ENCODE results near the gene ADARB2. TPM values are rescaled to one million over a fixed set of nuclear protein-coding genes. Genes with fewer than 3 reads are reported as not detected.

ADARB2 gene
- total RNA-seq, 1 donor from 2014 or later = 0.05 TPM

DNA sequence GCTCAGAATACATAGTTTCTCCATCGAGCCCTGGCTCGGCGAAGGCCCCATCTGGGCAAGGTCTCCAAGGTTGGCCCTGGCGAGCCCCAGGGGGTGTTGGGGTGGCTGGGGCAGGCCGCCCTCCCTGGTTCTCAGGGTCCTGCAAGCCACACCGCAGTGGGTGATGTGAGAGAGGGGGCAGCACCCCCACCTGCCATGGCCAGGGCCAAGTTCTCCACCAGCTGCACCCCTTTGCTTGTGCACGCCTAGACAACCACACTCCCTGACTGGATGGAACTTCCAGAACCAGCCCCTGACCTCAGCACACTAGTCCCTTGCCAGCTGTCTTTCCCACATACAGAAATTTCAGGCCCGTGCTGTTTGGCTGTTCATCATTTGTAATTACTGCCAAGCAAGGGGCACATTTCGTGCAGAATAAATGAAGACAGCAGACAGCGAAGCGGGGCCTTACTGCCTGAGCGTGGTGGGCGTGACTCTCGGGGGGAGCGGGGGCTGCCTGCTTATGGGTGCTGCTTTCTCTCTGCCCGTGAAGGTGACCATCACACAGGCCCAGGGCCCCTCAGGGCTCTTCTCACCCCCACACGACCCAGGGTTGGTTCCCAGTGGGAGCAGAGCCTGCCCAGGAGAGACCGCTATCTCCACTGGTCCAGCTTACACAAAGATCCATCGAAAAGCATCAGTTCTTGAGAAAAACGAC is 85.9 kb downstream of the ADARB2 start:
- no peak for DNase-seq (ENCODE audit: low spot score)
- Mint-ChIP-seq H3K36me3 (ENCODE audit: low read depth) (no peaks in the 10 kb centered on the region), H3K9me3 (no peaks in the 10 kb centered on the region), H3K4me1 (ENCODE audit: low read depth) (no peaks in the 10 kb centered on the region), H3K27ac (no peak overlapping the region), H3K4me3 (ENCODE audit: low read depth) (no peak overlapping the region), H3K27me3 (ENCODE audit: low read depth) (no peaks in the 10 kb centered on the region)
- intact Hi-C loops (cut with micrococcal nuclease) = no loop called here

GRCh38 chr10:1650542-1651269 is 86.6 kb downstream of the ADARB2 start:
- Mint-ChIP-seq H3K27ac (no peak overlapping the region), H3K9me3 (no peaks in the 10 kb centered on the region), H3K27me3 (ENCODE audit: low read depth) (no peaks in the 10 kb centered on the region), H3K4me3 (ENCODE audit: low read depth) (no peak overlapping the region), H3K36me3 (ENCODE audit: low read depth) (no peaks in the 10 kb centered on the region), H3K4me1 (ENCODE audit: low read depth) (no peaks in the 10 kb centered on the region)
- DNase-seq (ENCODE audit: low spot score) = no peak
- intact Hi-C loops (cut with micrococcal nuclease) = no loop called here

GRCh38 chr10:1648648-1649047 is 88.7 kb downstream of the ADARB2 start:
- Mint-ChIP-seq H3K27me3 (ENCODE audit: low read depth) (no peaks in the 10 kb centered on the region), H3K27ac (no peak overlapping the region), H3K9me3 (no peaks in the 10 kb centered on the region), H3K4me3 (ENCODE audit: low read depth) (no peak overlapping the region), H3K4me1 (ENCODE audit: low read depth) (no peaks in the 10 kb centered on the region), H3K36me3 (ENCODE audit: low read depth) (no peaks in the 10 kb centered on the region)
- intact Hi-C loops (cut with micrococcal nuclease) = no loop called here
- DNase-seq (ENCODE audit: low spot score) = no peak

DNA sequence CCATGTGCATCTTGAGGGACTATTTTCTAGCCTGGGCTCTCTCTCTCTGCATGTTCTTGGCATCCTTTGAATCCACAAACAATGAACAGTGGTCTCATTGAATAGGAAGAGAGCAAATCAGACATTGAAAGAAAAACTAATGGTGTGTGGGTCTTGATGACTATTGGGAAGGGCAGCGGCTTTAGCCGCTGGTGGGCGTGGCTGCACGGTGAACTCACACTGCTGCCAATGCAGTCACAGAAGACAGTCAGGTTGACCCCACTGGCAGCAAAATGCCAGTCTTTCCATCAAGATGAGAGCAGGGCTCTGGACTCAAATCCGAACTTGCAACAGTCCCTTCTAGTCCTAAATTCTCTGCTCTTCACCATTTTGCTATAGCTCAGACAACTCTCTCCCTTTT is 91.0 kb downstream of the ADARB2 start:
- Mint-ChIP-seq H3K9me3 (no peaks in the 10 kb centered on the region), H3K4me3 (ENCODE audit: low read depth) (no peak overlapping the region), H3K27me3 (ENCODE audit: low read depth) (no peaks in the 10 kb centered on the region), H3K36me3 (ENCODE audit: low read depth) (no peaks in the 10 kb centered on the region), H3K4me1 (ENCODE audit: low read depth) (peaks cover 7% of the 10 kb centered on the region), H3K27ac (no peak overlapping the region)
- no peak for DNase-seq (ENCODE audit: low spot score)
- intact Hi-C loops (cut with micrococcal nuclease) = no loop called here

- H3K4me3 Mint-ChIP-seq (ENCODE audit: low read depth) = no peak overlapping the region
- DNase-seq (ENCODE audit: low spot score) = no peak
- H3K9me3 Mint-ChIP-seq = no peaks in the 10 kb centered on the region
- H3K27ac Mint-ChIP-seq = no peak overlapping the region
- intact Hi-C loops (cut with micrococcal nuclease) = no loop called here
- H3K4me1 Mint-ChIP-seq (ENCODE audit: low read depth) = peaks cover 7% of the 10 kb centered on the region
- H3K27me3 Mint-ChIP-seq (ENCODE audit: low read depth) = no peaks in the 10 kb centered on the region
- H3K36me3 Mint-ChIP-seq (ENCODE audit: low read depth) = no peaks in the 10 kb centered on the region
Measured at GRCh38 chr10:1645896-1646295, 91.4 kb downstream of the ADARB2 start.

GRCh38 chr10:1644191-1644711 is 93.1 kb downstream of the ADARB2 start:
- Mint-ChIP-seq H3K27me3 (ENCODE audit: low read depth) (no peaks in the 10 kb centered on the region), H3K4me3 (ENCODE audit: low read depth) (no peak overlapping the region)

GRCh38 chr10:1643908-1644179 is 93.5 kb downstream of the ADARB2 start:
- intact Hi-C loops (cut with micrococcal nuclease) = no loop called here
- Mint-ChIP-seq H3K9me3 (no peaks in the 10 kb centered on the region), H3K27ac (no peak overlapping the region), H3K4me1 (ENCODE audit: low read depth) (peaks cover 7% of the 10 kb centered on the region), H3K36me3 (ENCODE audit: low read depth) (no peaks in the 10 kb centered on the region), H3K4me3 (ENCODE audit: low read depth) (no peak overlapping the region), H3K27me3 (ENCODE audit: low read depth) (no peaks in the 10 kb centered on the region)
- DNase-seq (ENCODE audit: low spot score) = no peak

More at GRCh38 chr10:1644191-1644711, 93.1 kb downstream of the ADARB2 start:
- H3K4me1 Mint-ChIP-seq (ENCODE audit: low read depth) = peaks cover 7% of the 10 kb centered on the region
- intact Hi-C loops (cut with micrococcal nuclease) = no loop called here
- no peak overlapping the region for H3K27ac Mint-ChIP-seq
- DNase-seq (ENCODE audit: low spot score) = no peak
- H3K9me3 Mint-ChIP-seq = no peaks in the 10 kb centered on the region
- no peaks in the 10 kb centered on the region for H3K36me3 Mint-ChIP-seq (ENCODE audit: low read depth)

- peaks cover 7% of the 10 kb centered on the region for H3K4me1 Mint-ChIP-seq (ENCODE audit: low read depth)
- no peaks in the 10 kb centered on the region for H3K9me3 Mint-ChIP-seq
- H3K27ac Mint-ChIP-seq = peak overlapping the region; percentile 68
- intact Hi-C loops (cut with micrococcal nuclease) = no loop called here
- no peak for DNase-seq (ENCODE audit: low spot score)
- no peaks in the 10 kb centered on the region for H3K36me3 Mint-ChIP-seq (ENCODE audit: low read depth)
- no peak overlapping the region for H3K4me3 Mint-ChIP-seq (ENCODE audit: low read depth)
- no peaks in the 10 kb centered on the region for H3K27me3 Mint-ChIP-seq (ENCODE audit: low read depth)
Measured at GRCh38 chr10:1643161-1643907, 94.0 kb downstream of the ADARB2 start.

GRCh38 chr10:1642600-1643160 is 94.6 kb downstream of the ADARB2 start:
- H3K36me3 Mint-ChIP-seq (ENCODE audit: low read depth) = no peaks in the 10 kb centered on the region
- H3K4me1 Mint-ChIP-seq (ENCODE audit: low read depth) = peaks cover 7% of the 10 kb centered on the region
- intact Hi-C loops (cut with micrococcal nuclease) = no loop called here
- H3K27ac Mint-ChIP-seq = no peak overlapping the region
- DNase-seq (ENCODE audit: low spot score) = no peak
- no peaks in the 10 kb centered on the region for H3K27me3 Mint-ChIP-seq (ENCODE audit: low read depth)
- no peaks in the 10 kb centered on the region for H3K9me3 Mint-ChIP-seq
- H3K4me3 Mint-ChIP-seq (ENCODE audit: low read depth) = no peak overlapping the region

GRCh38 chr10:1641402-1641801 is 95.9 kb downstream of the ADARB2 start:
- intact Hi-C loops (cut with micrococcal nuclease) = no loop called here
- H3K4me3 Mint-ChIP-seq (ENCODE audit: low read depth) = no peak overlapping the region
- H3K36me3 Mint-ChIP-seq (ENCODE audit: low read depth) = no peaks in the 10 kb centered on the region
- no peak for DNase-seq (ENCODE audit: low spot score)
- H3K4me1 Mint-ChIP-seq (ENCODE audit: low read depth) = peaks cover 7% of the 10 kb centered on the region
- H3K27ac Mint-ChIP-seq = no peak overlapping the region
- H3K27me3 Mint-ChIP-seq (ENCODE audit: low read depth) = no peaks in the 10 kb centered on the region
- H3K9me3 Mint-ChIP-seq = no peaks in the 10 kb centered on the region

GRCh38 chr10:1638889-1639419 is 98.4 kb downstream of the ADARB2 start:
- no peak for DNase-seq (ENCODE audit: low spot score)
- no peaks in the 10 kb centered on the region for H3K36me3 Mint-ChIP-seq (ENCODE audit: low read depth)
- no peaks in the 10 kb centered on the region for H3K9me3 Mint-ChIP-seq
- intact Hi-C loops (cut with micrococcal nuclease) = no loop called here
- H3K27me3 Mint-ChIP-seq (ENCODE audit: low read depth) = no peaks in the 10 kb centered on the region
- H3K4me1 Mint-ChIP-seq (ENCODE audit: low read depth) = peaks cover 7% of the 10 kb centered on the region
- H3K4me3 Mint-ChIP-seq (ENCODE audit: low read depth) = no peak overlapping the region
- no peak overlapping the region for H3K27ac Mint-ChIP-seq

DNA sequence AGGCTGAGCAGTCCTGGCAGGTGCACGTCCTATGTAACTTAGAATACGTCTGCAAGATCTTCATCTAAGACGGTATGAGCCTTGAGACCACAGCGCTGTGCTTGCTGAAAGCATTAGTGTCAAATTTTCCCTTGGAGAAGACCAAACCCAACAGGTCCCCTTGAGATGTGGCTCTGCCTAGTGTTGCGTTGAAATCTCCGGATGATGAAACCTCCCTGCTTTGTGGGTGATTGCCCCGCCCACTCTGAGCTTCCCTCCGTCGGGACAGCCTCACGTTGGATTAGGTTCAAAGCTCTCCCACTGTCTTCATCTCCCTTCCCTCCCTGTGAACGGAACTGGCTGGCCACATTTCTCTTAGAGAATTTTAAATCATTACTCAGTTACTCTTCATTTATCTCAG is 102.0 kb downstream of the ADARB2 start:
- no peak for DNase-seq (ENCODE audit: low spot score)
- no peak overlapping the region for H3K4me3 Mint-ChIP-seq (ENCODE audit: low read depth)
- no peaks in the 10 kb centered on the region for H3K4me1 Mint-ChIP-seq (ENCODE audit: low read depth)
- H3K36me3 Mint-ChIP-seq (ENCODE audit: low read depth) = no peaks in the 10 kb centered on the region
- H3K27ac Mint-ChIP-seq = no peak overlapping the region
- no peaks in the 10 kb centered on the region for H3K9me3 Mint-ChIP-seq
- H3K27me3 Mint-ChIP-seq (ENCODE audit: low read depth) = no peaks in the 10 kb centered on the region
- intact Hi-C loops (cut with micrococcal nuclease) = no loop called here

Measured in activated T-helper 2 cell treated with anti-CD3 and anti-CD28 coated beads, Interferon-gamma antibody, Interleukin-2, Interleukin-4, amounts not matched to agents 10 μg/mL and 5 μg/mL and 100 μg/mL, durations not matched to agents 14 hours and 24 hours and 36 hours (primary cell).